ENCODE data around the gene APOH.

- TF ChIP-seq HDGF (IDR thresholded peaks at IDR 0.05; ENCODE audit: borderline replicate concordance) (no peak), BHLHE40 (IDR thresholded peaks at IDR 0.05; ENCODE audit: borderline replicate concordance) (no peak), ELF4 (IDR thresholded peaks at IDR 0.05) (no peak), TARDBP (IDR thresholded peaks at IDR 0.05) (no peak), CTBP1 (IDR thresholded peaks at IDR 0.05; ENCODE audit: borderline replicate concordance) (no peak), ARNT (IDR thresholded peaks at IDR 0.05) (no peak), NFRKB (IDR thresholded peaks at IDR 0.05) (no peak), FOXK2 (IDR thresholded peaks at IDR 0.05) (no peak), SUZ12 (IDR thresholded peaks at IDR 0.05) (no peak)
Observed at GRCh38 chr17:66222798-66223350, 6.3 kb downstream of the APOH start.
